ENCODE results near the gene TMEM138. TPM values are rescaled to one million over a fixed set of nuclear protein-coding genes. Genes with fewer than 3 reads are reported as not detected.
"Not testable (repeated sequence)": the region's sequence is repeated elsewhere in the genome, so short reads cannot be mapped to it uniquely, and the experiment has no call there.

The TMEM138 gene
- total and polyA plus RNA-seq, 9 donors = 21.5 to 115 (median 53.4) TPM

DNA sequence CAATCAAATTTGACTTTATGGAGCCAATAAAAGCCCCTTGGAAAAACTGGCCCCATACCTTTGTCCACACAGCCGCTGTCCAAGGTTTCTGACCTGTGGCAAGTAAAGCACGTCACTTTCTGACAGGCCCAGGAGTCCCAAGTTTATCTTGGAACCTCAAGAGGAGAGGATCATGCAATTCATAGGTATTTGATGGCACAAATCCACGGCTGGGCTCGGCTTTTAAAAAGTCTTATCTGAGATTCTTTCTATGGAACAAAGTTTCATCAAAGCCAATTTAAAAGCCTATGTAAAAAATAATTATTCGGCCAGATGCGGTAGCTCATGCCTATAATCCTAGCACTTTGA lies 13.6 kb downstream of the TMEM138 start:
- Histone ChIP-seq H3K4me3 (no peak overlapping the region), H3K9me3 (no peaks in the 10 kb centered on the region), H3K36me3 (no peaks in the 10 kb centered on the region), H3K27me3 (no peaks in the 10 kb centered on the region), H3K4me1 (ENCODE audit: insufficient read depth) (peaks cover 12% of the 10 kb centered on the region), H3K27ac (no peak overlapping the region)
- TF ChIP-seq POLR2A (IDR thresholded peaks at IDR 0.05) (no peak), EP300 (IDR thresholded peaks at IDR 0.05) (no peak)
- TF ChIP-seq, protein P1, sequence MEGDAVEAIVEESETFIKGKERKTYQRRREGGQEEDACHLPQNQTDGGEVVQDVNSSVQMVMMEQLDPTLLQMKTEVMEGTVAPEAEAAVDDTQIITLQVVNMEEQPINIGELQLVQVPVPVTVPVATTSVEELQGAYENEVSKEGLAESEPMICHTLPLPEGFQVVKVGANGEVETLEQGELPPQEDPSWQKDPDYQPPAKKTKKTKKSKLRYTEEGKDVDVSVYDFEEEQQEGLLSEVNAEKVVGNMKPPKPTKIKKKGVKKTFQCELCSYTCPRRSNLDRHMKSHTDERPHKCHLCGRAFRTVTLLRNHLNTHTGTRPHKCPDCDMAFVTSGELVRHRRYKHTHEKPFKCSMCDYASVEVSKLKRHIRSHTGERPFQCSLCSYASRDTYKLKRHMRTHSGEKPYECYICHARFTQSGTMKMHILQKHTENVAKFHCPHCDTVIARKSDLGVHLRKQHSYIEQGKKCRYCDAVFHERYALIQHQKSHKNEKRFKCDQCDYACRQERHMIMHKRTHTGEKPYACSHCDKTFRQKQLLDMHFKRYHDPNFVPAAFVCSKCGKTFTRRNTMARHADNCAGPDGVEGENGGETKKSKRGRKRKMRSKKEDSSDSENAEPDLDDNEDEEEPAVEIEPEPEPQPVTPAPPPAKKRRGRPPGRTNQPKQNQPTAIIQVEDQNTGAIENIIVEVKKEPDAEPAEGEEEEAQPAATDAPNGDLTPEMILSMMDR (IDR thresholded peaks at IDR 0.05) = no peak
- WGBS, 3 donors = 69 to 77% (median 75%) methylated on average over 6 of the region's 6 CpGs
- intact Hi-C loops (cut with DNase I) = no loop called here
- DNase-seq = no peak

- H3K27me3 ChIP-seq = no peaks in the 10 kb centered on the region
- TF ChIP-seq, protein P1 (IDR thresholded peaks at IDR 0.05) = no peak
- TF ChIP-seq EP300 (IDR thresholded peaks at IDR 0.05) = no peak
- no peak for TF ChIP-seq POLR2A (IDR thresholded peaks at IDR 0.05)
- no peak overlapping the region for H3K27ac ChIP-seq
- peaks cover 8% of the 10 kb centered on the region for H3K4me1 ChIP-seq (ENCODE audit: insufficient read depth)
- DNase-seq = no peak
- H3K9me3 ChIP-seq = no peaks in the 10 kb centered on the region
- 86 to 94% (median 90%) methylated on average over 6 of the region's 6 CpGs for WGBS, 3 donors
- no peaks in the 10 kb centered on the region for H3K36me3 ChIP-seq
- H3K4me3 ChIP-seq = no peak overlapping the region
- intact Hi-C loops (cut with DNase I) = no loop called here
Measured at GRCh38 chr11:61377461-61378160, 15.4 kb downstream of the TMEM138 start.

DNA sequence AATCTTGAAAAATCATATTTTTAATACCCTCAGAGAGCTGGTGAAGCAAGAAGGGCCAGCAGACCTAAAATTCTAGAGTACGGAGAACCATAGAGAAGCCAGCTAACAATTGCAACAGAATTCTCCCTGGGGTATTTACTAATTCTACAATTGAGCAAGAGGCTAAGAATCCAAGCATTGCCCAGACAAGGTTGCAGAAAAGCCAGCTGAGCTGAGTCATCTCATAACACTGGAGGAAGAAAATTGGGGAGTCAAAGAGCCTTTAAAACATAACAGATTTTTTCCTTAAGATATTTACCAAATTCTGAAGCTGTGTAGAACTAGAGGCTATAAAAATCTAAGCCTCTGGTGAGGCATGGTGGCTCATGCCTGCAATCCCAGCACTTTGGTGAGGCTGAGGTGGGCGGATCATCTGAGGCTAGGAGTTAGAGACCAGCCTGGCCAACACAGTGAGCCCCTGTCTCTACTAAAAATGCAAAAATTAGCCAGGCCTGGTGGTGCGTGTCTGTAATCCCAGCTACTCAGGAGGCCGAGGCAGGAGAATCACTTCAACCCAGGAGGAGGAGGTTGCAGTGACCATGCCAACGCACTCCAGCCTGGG lies 16.6 kb downstream of the TMEM138 start:
- no peak overlapping the region for H3K4me3 ChIP-seq
- H3K4me1 ChIP-seq (ENCODE audit: insufficient read depth) = peaks cover 8% of the 10 kb centered on the region
- WGBS, 3 donors = 28 to 47% (median 30%) methylated on average over 5 of the region's 5 CpGs
- intact Hi-C loops (cut with DNase I) = no loop called here
- TF ChIP-seq EP300 (IDR thresholded peaks at IDR 0.05) = peak; percentile 46
- no peak for TF ChIP-seq POLR2A (IDR thresholded peaks at IDR 0.05)
- TF ChIP-seq, protein P1 (IDR thresholded peaks at IDR 0.05) = no peak
- H3K36me3 ChIP-seq = no peaks in the 10 kb centered on the region
- no peaks in the 10 kb centered on the region for H3K9me3 ChIP-seq
- no peaks in the 10 kb centered on the region for H3K27me3 ChIP-seq
- H3K27ac ChIP-seq = peak overlapping the region in 1 of 2 donors; percentile 68
- DNase-seq = peak in 3 of 5 donors; percentile 56 to 80 (median 69)

GRCh38 chr11:61380884-61381283 lies 18.7 kb downstream of the TMEM138 start:
- TF ChIP-seq EP300 (IDR thresholded peaks at IDR 0.05) (no peak), POLR2A (IDR thresholded peaks at IDR 0.05) (no peak)
- TF ChIP-seq, protein P1 (IDR thresholded peaks at IDR 0.05) = no peak
- WGBS, 3 donors = 92 to 95% (median 93%) methylated on average over 9 of the region's 9 CpGs
- Histone ChIP-seq H3K27me3 (no peaks in the 10 kb centered on the region), H3K36me3 (no peaks in the 10 kb centered on the region), H3K9me3 (no peaks in the 10 kb centered on the region), H3K4me3 (no peak overlapping the region), H3K4me1 (ENCODE audit: insufficient read depth) (peaks cover 10% of the 10 kb centered on the region), H3K27ac (no peak overlapping the region)
- intact Hi-C loops (cut with DNase I) = loop anchor here in 2 of 4 donors (2.0 to 10.0 kb wide), 2 partner anchors 44 to 126 kb away; no protein-coding TSS in a partner anchor
- DNase-seq = no peak

- not testable (repeated sequence) for H3K4me3 ChIP-seq; H3K36me3 ChIP-seq; H3K9me3 ChIP-seq; H3K27ac ChIP-seq; H3K4me1 ChIP-seq (ENCODE audit: insufficient read depth); H3K27me3 ChIP-seq; DNase-seq
- intact Hi-C loops (cut with DNase I) = loop anchor here in 2 of 4 donors (2.0 to 10.0 kb wide), 2 partner anchors 47 to 129 kb away; no protein-coding TSS in a partner anchor
- WGBS, 3 donors = 90 to 94% (median 94%) methylated on average over 5 of the region's 5 CpGs
Measured at GRCh38 chr11:61383859-61384258, 21.7 kb downstream of the TMEM138 start.
